ENCODE data around the gene MIP. TPM values are rescaled to one million over a fixed set of nuclear protein-coding genes. Genes with fewer than 3 reads are reported as not detected.

The MIP gene
- total RNA-seq, 1 donor from 2014 or later = 0.26 TPM

Other genes starting within 250 kb of the MIP start
- gene RNF41, start 232.7 kb downstream of the MIP start, total RNA-seq = 102 and 158 TPM in 2 replicates
- 25.3 and 40.5 TPM in 2 replicates for gene NABP2, start 230.3 kb downstream of the MIP start, total RNA-seq
- 0.13 and 0.26 TPM in 2 replicates for gene SLC39A5, start 224.6 kb downstream of the MIP start, total RNA-seq
- 6.8 and 11.3 TPM in 2 replicates for gene ANKRD52, start 196.3 kb downstream of the MIP start, total RNA-seq
- 2.7 and 5.3 TPM in 2 replicates for gene COQ10A, start 187.7 kb downstream of the MIP start, total RNA-seq
- gene CS, start 154.3 kb downstream of the MIP start, total RNA-seq = 64.8 and 89.4 TPM in 2 replicates
- 59.9 and 91.1 TPM in 2 replicates for gene CNPY2, start 138.7 kb downstream of the MIP start, total RNA-seq
- 20.5 and 30.7 TPM in 2 replicates for gene PAN2, start 120.7 kb downstream of the MIP start, total RNA-seq
- gene IL23A, start 115.8 kb downstream of the MIP start, total RNA-seq = 0.13 TPM in 1 of 2 replicates, not detected in the other
- 47.5 and 47.9 TPM in 2 replicates for gene STAT2, start 94.5 kb downstream of the MIP start, total RNA-seq
- gene APOF, start 91.8 kb downstream of the MIP start, total RNA-seq = not detected in 2 replicates
- 3.4 and 3.6 TPM in 2 replicates for gene TIMELESS, start 5.2 kb downstream of the MIP start, total RNA-seq
- 1.1 and 1.3 TPM in 2 replicates for gene SPRYD4, start 13.9 kb upstream of the MIP start, total RNA-seq
- 5.2 and 6.1 TPM in 2 replicates for gene GLS2, start 33.5 kb upstream of the MIP start, total RNA-seq
- 9.2 and 11.0 TPM in 2 replicates for gene RBMS2, start 67.2 kb upstream of the MIP start, total RNA-seq
- gene BAZ2A, start 175.7 kb upstream of the MIP start, total RNA-seq = 10.8 and 19.1 TPM in 2 replicates
- 519 and 608 TPM in 2 replicates for gene ATP5F1B, start 191.3 kb upstream of the MIP start, total RNA-seq
- 58.4 and 64.3 TPM in 2 replicates for gene PTGES3, start 233.6 kb upstream of the MIP start, total RNA-seq